AG04450 (cell line): ENCODE measurements around the gene ORAI1. TPM values are rescaled to one million over a fixed set of nuclear protein-coding genes. Genes with fewer than 3 reads are reported as not detected.
"Not testable (repeated sequence)": the region's sequence is repeated elsewhere in the genome, so short reads cannot be mapped to it uniquely, and the experiment has no call there.

Experiments used
- CTCF ChIA-PET: fragments of 300-600, 350-600 bp; formaldehyde crosslinking; extraction: SDS; loops from one replicate; lab custom pipeline; 2022; ENCODE audit warnings: antibody characterized with exemption, inconsistent platforms; lab: Charles Lee
- POLR2A ChIA-PET: fragments of 350-600 bp; formaldehyde crosslinking; extraction: SDS; loops from one replicate; lab custom pipeline; 2021; ENCODE audit warnings: antibody characterized with exemption, inconsistent platforms; lab: Yijun Ruan, JAX
- DNase-seq: peaks from one replicate; pipeline ENCODE4 v3.0.0-alpha.2; 2011; ENCODE audit warnings: low read depth, low spot score
- H3K27ac ChIP-seq: one replicate; pipeline ENCODE4 v1.5.1; 2012; ENCODE audit warnings: low read depth, low read length, control low read depth
- H3K27me3 ChIP-seq: one replicate; pipeline ENCODE4 v1.6.0; 2012; ENCODE audit warnings: low read length; ENCODE audit not compliant: control insufficient read depth, insufficient read depth
- H3K4me3 ChIP-seq: 2 replicates; pipeline ENCODE4 v1.5.1; 2011; ENCODE audit warnings: mild to moderate bottlenecking, low read depth, low read length, control low read depth
- H3K9me3 ChIP-seq: 2 replicates; pipeline ENCODE4 v1.5.1; 2012; ENCODE audit warnings: low read length; ENCODE audit not compliant: control insufficient read depth, insufficient read depth
- CTCF ChIP-seq: IDR thresholded peaks from 2 replicates; pipeline ENCODE4 v1.5.1; 2011; ENCODE audit warnings: low read depth, low read length, control low read depth, inconsistent platforms
- polyA plus RNA-seq: library from polyadenylated mRNA; depleted of rRNA; stranded (reverse); fragments of >200 nt; gene quantifications from 2 replicates; pipeline ENCODE4 v1.2.3, GENCODE V29; 2011

ORAI1 gene
- polyA plus RNA-seq, 1 experiment, result 13.6 TPM

GRCh38 chr12:121581686-121582429, 44.5 kb upstream of the ORAI1 start:
- Histone ChIP-seq H3K4me3 (peak overlapping the region; percentile 69), H3K27ac (peak overlapping the region; percentile 68), H3K9me3 (no peaks in the 10 kb centered on the region), H3K27me3 (no peaks in the 10 kb centered on the region)
- ChIA-PET CTCF (interaction anchor here (0.5 to 1.2 kb wide), 5 partner anchors 29 to 212 kb away, joined by 3 to 6 read pairs (median 4); partner anchors contain the start of gene RHOF), POLR2A (interaction anchor here (1.2 kb wide), 1 partner anchor 45 kb away, joined by 4 read pairs; no protein-coding TSS in a partner anchor)
- DNase-seq, result no peak
- peak; percentile 19; the same call in 1 of the 2 replicates for TF ChIP-seq CTCF

- DNase-seq, result no peak
- CTCF ChIA-PET, result interaction anchor here (0.7 to 1.0 kb wide), 2 partner anchors 9 to 49 kb away, joined by 3 to 4 read pairs; no protein-coding TSS in a partner anchor
- H3K27me3 ChIP-seq, result no peaks in the 10 kb centered on the region
- H3K27ac ChIP-seq, result peak overlapping the region; percentile 11
- peak overlapping the region; percentile 37 for H3K4me3 ChIP-seq
- TF ChIP-seq CTCF, result no peak
- POLR2A ChIA-PET, result interaction anchor here (1.2 kb wide), 1 partner anchor 44 kb away, joined by 4 read pairs; no protein-coding TSS in a partner anchor
- no peaks in the 10 kb centered on the region for H3K9me3 ChIP-seq
These were observed 43.6 kb upstream of the ORAI1 start for GRCh38 chr12:121582583-121583333.

- H3K27me3 ChIP-seq, DNase-seq, H3K27ac ChIP-seq, POLR2A ChIA-PET, H3K9me3 ChIP-seq, H3K4me3 ChIP-seq: not testable (repeated sequence)
- CTCF ChIA-PET, result interaction anchor here (1.0 kb wide), 1 partner anchor 8 kb away, joined by 3 read pairs; no protein-coding TSS in a partner anchor
These were observed 43.0 kb upstream of the ORAI1 start for GRCh38 chr12:121583334-121583661.

- H3K4me3 ChIP-seq, H3K27me3 ChIP-seq, POLR2A ChIA-PET, H3K9me3 ChIP-seq, H3K27ac ChIP-seq, DNase-seq: not testable (repeated sequence)
- CTCF ChIA-PET, result interaction anchor here (0.6 to 1.2 kb wide), 2 partner anchors 13 to 84 kb away, joined by 3 to 4 read pairs; no protein-coding TSS in a partner anchor
These were observed 41.4 kb upstream of the ORAI1 start for GRCh38 chr12:121584885-121585284.

GRCh38 chr12:121590476-121591143, 35.7 kb upstream of the ORAI1 start:
- ChIA-PET POLR2A (interaction anchor here (1.0 kb wide), 1 partner anchor 11 kb away, joined by 3 read pairs; no protein-coding TSS in a partner anchor), CTCF (interaction anchor here (1.2 kb wide), 1 partner anchor 8 kb away, joined by 3 read pairs; no protein-coding TSS in a partner anchor)
- H3K4me3 ChIP-seq, result peak overlapping the region; percentile 26

More at GRCh38 chr12:121590476-121591143, 35.7 kb upstream of the ORAI1 start:
- no peaks in the 10 kb centered on the region for H3K27me3 ChIP-seq
- peak overlapping the region; percentile 95 for H3K27ac ChIP-seq
- no peak for TF ChIP-seq CTCF
- no peaks in the 10 kb centered on the region; the same call in 1 of the 2 replicates for H3K9me3 ChIP-seq
- DNase-seq, result no peak
